HG03469 (cell line): ENCODE results near the gene BPI.
"Not testable (repeated sequence)": the region's sequence is repeated elsewhere in the genome, so short reads cannot be mapped to it uniquely, and the experiment has no call there.

Experiments used
- ATAC-seq: cut with Tn5 transposase; IDR thresholded peaks from one replicate; pipeline ENCODE4 v1.9.1; 2021; ENCODE audit warnings: mild to moderate bottlenecking, moderate library complexity, moderate number of reproducible peaks; ENCODE audit not compliant: unreplicated experiment

BPI gene

GRCh38 chr20:38302786-38303185 is 1.2 kb upstream of the BPI start:
- no peak for ATAC-seq

GRCh38 chr20:38304845-38305447 is 990 bp downstream of the BPI start:
- no peak for ATAC-seq

DNA sequence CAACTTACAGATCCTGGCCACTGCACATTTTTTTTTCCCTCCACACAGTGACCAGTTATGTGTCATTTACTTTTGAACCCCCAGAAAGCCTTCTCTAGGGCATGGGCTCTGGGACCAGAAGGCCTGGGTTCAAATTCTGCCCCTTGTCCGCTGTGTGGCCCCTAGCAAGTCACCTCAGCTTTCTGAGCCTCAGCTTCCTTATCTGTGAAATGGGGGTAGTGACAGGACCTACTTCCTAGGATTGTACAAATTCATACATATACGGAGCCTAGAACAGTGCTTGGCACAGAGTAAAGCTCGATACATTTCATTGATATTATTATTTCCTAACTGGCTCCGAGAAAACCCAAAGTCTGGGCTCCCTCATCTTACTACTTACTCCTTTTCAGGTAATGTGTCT is 1.6 kb downstream of the BPI start:
- ATAC-seq, result no peak

DNA sequence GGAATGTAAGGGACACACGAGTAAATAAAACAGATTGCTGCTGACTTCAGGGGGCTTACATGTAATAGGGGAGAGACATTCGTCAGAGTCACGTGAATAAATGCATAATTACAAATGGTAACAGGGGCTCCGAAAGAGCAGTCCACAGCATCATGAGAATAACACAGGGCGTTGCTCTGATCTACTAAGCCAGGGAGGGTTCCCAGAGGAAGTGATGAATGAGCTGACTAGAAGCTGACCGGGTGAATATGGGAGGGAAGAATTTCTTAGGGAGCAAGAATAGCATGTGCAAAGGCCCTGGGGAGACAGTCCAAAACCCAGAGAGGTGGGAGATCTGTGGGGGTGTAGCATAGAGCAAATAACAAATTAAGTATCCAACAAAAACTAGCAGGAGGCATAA is 2.4 kb downstream of the BPI start:
- no peak for ATAC-seq

- no peak for ATAC-seq
These were observed 3.6 kb downstream of the BPI start for GRCh38 chr20:38307371-38308046.

- ATAC-seq, result no peak
These were observed 4.1 kb downstream of the BPI start for GRCh38 chr20:38308047-38308438.

GRCh38 chr20:38308447-38308846 is 4.5 kb downstream of the BPI start:
- ATAC-seq, result no peak

- no peak for ATAC-seq
These were observed 7.1 kb downstream of the BPI start for GRCh38 chr20:38311091-38311490.

- no peak for ATAC-seq
These were observed 7.5 kb downstream of the BPI start for GRCh38 chr20:38311491-38311890.

- no peak for ATAC-seq
These were observed 9.7 kb downstream of the BPI start for GRCh38 chr20:38313676-38314075.

- not testable (repeated sequence) for ATAC-seq
These were observed 10.4 kb downstream of the BPI start for GRCh38 chr20:38314350-38314749.

GRCh38 chr20:38315290-38315966 is 11.5 kb downstream of the BPI start:
- ATAC-seq, result no peak

- ATAC-seq, result no peak
These were observed 12.4 kb downstream of the BPI start for GRCh38 chr20:38316341-38316740.

DNA sequence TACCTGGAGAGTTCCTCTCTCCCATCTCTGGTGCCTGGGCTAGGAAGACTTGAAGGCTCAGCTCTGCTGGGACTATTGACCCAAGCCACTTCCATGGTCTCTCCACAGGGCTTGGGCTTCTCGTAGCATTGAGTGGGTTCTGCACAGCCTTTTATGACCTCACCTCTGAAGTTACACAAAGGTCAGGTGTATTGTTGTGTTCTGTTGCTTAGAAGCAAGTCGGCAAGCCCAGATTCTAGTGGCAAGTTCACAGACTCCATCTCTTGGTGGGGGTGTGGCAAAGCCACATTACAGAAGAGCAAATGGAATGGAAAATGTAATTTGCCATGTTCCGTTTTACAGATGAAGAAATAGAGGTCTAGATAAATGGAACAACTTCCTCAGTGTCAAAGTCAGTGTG is 13.5 kb downstream of the BPI start:
- no peak for ATAC-seq

GRCh38 chr20:38320221-38320620 is 16.3 kb downstream of the BPI start:
- no peak for ATAC-seq

DNA sequence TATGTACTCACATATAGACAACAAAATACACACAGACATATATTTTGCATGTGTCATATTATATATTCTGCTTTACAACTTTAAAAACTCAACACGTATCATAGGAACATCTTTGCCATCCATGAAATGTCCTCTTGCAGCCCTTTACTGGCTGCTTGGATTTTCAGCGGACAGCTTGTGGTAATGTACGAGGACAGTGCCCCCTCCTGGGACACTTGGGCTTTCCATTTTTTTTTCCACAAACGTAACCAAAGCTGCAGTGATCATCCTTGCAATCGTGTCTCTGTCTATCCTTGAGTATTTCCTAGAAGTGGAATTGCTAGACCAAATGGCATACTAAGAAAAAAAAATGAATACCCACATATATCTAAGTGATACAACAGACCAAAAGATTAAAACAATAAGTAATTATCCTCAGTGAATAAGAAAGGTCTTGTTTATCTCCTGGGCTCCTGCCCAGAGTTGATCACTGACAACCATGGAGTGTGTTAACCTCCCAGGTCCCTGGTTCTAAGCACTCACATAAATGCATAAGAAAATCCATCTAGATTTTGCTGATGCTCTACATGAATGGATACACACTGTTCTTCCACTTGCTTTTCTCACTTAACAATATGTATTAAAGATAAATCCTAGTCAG is 18.1 kb downstream of the BPI start:
- no peak for ATAC-seq

DNA sequence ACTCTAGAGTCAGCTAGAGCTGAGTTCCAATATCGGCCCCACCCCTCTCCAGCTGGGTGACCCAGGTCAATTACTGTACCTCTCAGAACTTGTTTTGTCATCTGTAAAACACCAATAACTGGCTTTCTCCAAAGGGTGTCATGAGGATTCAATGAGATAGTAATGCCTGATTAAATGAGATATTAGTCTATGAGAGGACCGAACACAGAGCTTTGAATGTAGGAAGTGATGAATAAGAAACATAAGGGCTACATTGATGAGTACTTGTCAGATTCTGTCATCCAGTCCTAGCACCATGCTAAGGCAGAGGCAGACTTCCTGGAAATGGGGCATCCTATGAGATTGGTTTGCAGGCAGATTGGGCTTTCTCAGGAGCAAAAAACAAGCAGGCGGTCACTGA is 20.2 kb downstream of the BPI start:
- no peak for ATAC-seq

GRCh38 chr20:38325167-38325566 is 21.2 kb downstream of the BPI start:
- no peak for ATAC-seq

DNA sequence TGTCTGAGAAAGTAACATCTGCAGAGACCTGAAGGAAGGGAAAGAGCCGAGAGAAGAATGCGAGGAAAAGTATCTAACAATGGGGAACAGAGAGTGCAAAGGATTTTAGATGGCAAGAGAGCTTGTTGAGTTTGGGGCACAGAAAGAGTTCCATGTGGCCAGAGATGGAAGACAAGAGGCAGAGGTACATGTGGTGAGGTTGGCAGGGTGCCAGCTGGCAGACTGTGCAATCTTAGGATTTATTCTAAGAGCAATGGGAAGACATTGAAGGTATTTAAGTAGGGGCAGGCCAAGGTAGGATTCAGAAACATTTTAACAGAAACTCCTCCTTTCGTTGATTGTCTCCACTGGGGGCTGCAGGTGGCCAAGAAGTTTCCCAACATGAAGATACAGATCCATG is 21.9 kb downstream of the BPI start:
- no peak for ATAC-seq

DNA sequence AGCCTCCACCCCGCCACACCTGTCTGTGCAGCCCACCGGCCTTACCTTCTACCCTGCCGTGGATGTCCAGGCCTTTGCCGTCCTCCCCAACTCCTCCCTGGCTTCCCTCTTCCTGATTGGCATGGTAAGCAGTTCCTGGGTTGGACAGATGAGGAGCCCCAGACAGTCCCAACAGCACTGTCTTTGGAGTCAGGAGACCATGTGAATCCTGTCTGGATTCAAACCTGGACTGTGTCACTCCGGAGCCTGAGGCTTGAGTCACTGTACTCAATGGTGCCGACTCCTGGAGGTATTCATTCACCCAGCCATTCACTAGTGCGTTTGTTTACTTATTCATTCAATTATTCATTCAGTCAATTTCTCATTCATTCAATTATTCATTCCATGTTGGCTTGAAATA is 22.4 kb downstream of the BPI start:
- no peak for ATAC-seq

DNA sequence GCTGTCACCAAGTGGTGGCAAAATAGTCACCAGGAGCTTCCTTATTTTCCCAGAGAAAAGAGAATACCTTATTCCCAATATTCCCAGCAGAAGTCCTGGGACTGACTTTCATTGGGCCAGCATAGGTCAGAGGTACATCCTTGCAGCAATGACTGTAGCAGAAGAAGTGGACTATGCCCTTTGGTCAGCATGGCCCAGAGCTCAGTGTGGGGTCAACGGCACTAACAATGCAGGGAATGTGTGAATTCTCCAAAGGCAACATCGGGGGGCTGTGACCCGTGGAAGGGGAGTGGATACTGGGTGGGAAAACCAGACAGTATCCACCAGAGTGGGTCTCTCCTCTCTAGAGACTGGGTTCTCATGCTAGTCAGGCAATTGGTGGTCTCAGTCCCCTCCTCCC is 26.7 kb downstream of the BPI start:
- ATAC-seq, result no peak

- ATAC-seq, result no peak
These were observed 27.3 kb downstream of the BPI start for GRCh38 chr20:38331245-38331644.
